Measurements from ENCODE around the gene ELOVL3.
"Not testable (repeated sequence)": the region's sequence is repeated elsewhere in the genome, so short reads cannot be mapped to it uniquely, and the experiment has no call there.

The ELOVL3 gene

GRCh38 chr10:102242118-102242485, 16.0 kb downstream of the ELOVL3 start:
- Histone ChIP-seq H3K36me3 (ENCODE audit: control insufficient read depth, insufficient read depth, low read length) (no peaks in the 10 kb centered on the region), H3K9me3 (ENCODE audit: control insufficient read depth, insufficient read depth, low read length) (no peaks in the 10 kb centered on the region), H3K9ac (ENCODE audit: low read depth, low read length) (no peak overlapping the region), H3K27me3 (ENCODE audit: control insufficient read depth, insufficient read depth, low read length) (peaks cover 59% of the 10 kb centered on the region), H3K4me1 (ENCODE audit: control insufficient read depth, insufficient read depth, low read length) (peaks cover 13% of the 10 kb centered on the region), H3K4me3 (ENCODE audit: low read depth, low read length) (peak overlapping the region; percentile 78)

- Histone ChIP-seq H3K9ac (ENCODE audit: low read depth, low read length) (no peak overlapping the region), H3K4me1 (ENCODE audit: control insufficient read depth, insufficient read depth, low read length) (peaks cover 17% of the 10 kb centered on the region), H3K36me3 (ENCODE audit: control insufficient read depth, insufficient read depth, low read length) (no peaks in the 10 kb centered on the region), H3K9me3 (ENCODE audit: control insufficient read depth, insufficient read depth, low read length) (no peaks in the 10 kb centered on the region), H3K27me3 (ENCODE audit: control insufficient read depth, insufficient read depth, low read length) (peaks cover 49% of the 10 kb centered on the region), H3K4me3 (ENCODE audit: low read depth, low read length) (no peak overlapping the region)
Measured at GRCh38 chr10:102243309-102243708, 17.2 kb downstream of the ELOVL3 start.

- H3K27me3 ChIP-seq (ENCODE audit: control insufficient read depth, insufficient read depth, low read length), result peaks cover 29% of the 10 kb centered on the region
- H3K4me3 ChIP-seq (ENCODE audit: low read depth, low read length), result peak within 1 kb of the TSS; percentile 91
- no peaks in the 10 kb centered on the region for H3K9me3 ChIP-seq (ENCODE audit: control insufficient read depth, insufficient read depth, low read length)
- H3K4me1 ChIP-seq (ENCODE audit: control insufficient read depth, insufficient read depth, low read length), result peaks cover 17% of the 10 kb centered on the region
- H3K36me3 ChIP-seq (ENCODE audit: control insufficient read depth, insufficient read depth, low read length), result no peaks in the 10 kb centered on the region
- H3K9ac ChIP-seq (ENCODE audit: low read depth, low read length), result peak within 1 kb of the TSS; percentile 83
Measured at GRCh38 chr10:102245082-102245931, 19.2 kb downstream of the ELOVL3 start, which contains the start of gene GBF1. TSS of gene GBF1 (plus strand) at chr10:102245532. CDS start at chr10:102258939, 13,407 bp downstream.

- Histone ChIP-seq H3K4me1 (ENCODE audit: control insufficient read depth, insufficient read depth, low read length) (peaks cover 17% of the 10 kb centered on the region), H3K36me3 (ENCODE audit: control insufficient read depth, insufficient read depth, low read length) (no peaks in the 10 kb centered on the region), H3K9me3 (ENCODE audit: control insufficient read depth, insufficient read depth, low read length) (no peaks in the 10 kb centered on the region), H3K9ac (ENCODE audit: low read depth, low read length) (peak overlapping the region; percentile 83), H3K27me3 (ENCODE audit: control insufficient read depth, insufficient read depth, low read length) (peaks cover 23% of the 10 kb centered on the region), H3K4me3 (ENCODE audit: low read depth, low read length) (peak overlapping the region; percentile 91)
Measured at GRCh38 chr10:102245932-102246251, 19.8 kb downstream of the ELOVL3 start.

- Histone ChIP-seq H3K36me3 (ENCODE audit: control insufficient read depth, insufficient read depth, low read length) (no peaks in the 10 kb centered on the region), H3K4me1 (ENCODE audit: control insufficient read depth, insufficient read depth, low read length) (peaks cover 17% of the 10 kb centered on the region), H3K9ac (ENCODE audit: low read depth, low read length) (peak overlapping the region; percentile 83), H3K4me3 (ENCODE audit: low read depth, low read length) (peak overlapping the region; percentile 91), H3K9me3 (ENCODE audit: control insufficient read depth, insufficient read depth, low read length) (no peaks in the 10 kb centered on the region), H3K27me3 (ENCODE audit: control insufficient read depth, insufficient read depth, low read length) (peaks cover 20% of the 10 kb centered on the region)
Measured at GRCh38 chr10:102246261-102246660, 20.2 kb downstream of the ELOVL3 start.

GRCh38 chr10:102247734-102248133, 21.6 kb downstream of the ELOVL3 start:
- no peaks in the 10 kb centered on the region for H3K9me3 ChIP-seq (ENCODE audit: control insufficient read depth, insufficient read depth, low read length)
- H3K4me3 ChIP-seq (ENCODE audit: low read depth, low read length), result no peak overlapping the region
- no peak overlapping the region for H3K9ac ChIP-seq (ENCODE audit: low read depth, low read length)

GRCh38 chr10:102252508-102252907, 26.4 kb downstream of the ELOVL3 start:
- not testable (repeated sequence) for H3K4me3 ChIP-seq (ENCODE audit: low read depth, low read length); H3K9me3 ChIP-seq (ENCODE audit: control insufficient read depth, insufficient read depth, low read length); H3K4me1 ChIP-seq (ENCODE audit: control insufficient read depth, insufficient read depth, low read length); H3K36me3 ChIP-seq (ENCODE audit: control insufficient read depth, insufficient read depth, low read length); H3K9ac ChIP-seq (ENCODE audit: low read depth, low read length); H3K27me3 ChIP-seq (ENCODE audit: control insufficient read depth, insufficient read depth, low read length)

More at GRCh38 chr10:102247734-102248133, 21.6 kb downstream of the ELOVL3 start:
- Histone ChIP-seq H3K36me3 (ENCODE audit: control insufficient read depth, insufficient read depth, low read length) (no peaks in the 10 kb centered on the region), H3K27me3 (ENCODE audit: control insufficient read depth, insufficient read depth, low read length) (peaks cover 10% of the 10 kb centered on the region), H3K4me1 (ENCODE audit: control insufficient read depth, insufficient read depth, low read length) (peaks cover 14% of the 10 kb centered on the region)

- Histone ChIP-seq H3K4me3 (ENCODE audit: low read depth, low read length) (no peak overlapping the region), H3K4me1 (ENCODE audit: control insufficient read depth, insufficient read depth, low read length) (no peaks in the 10 kb centered on the region), H3K27me3 (ENCODE audit: control insufficient read depth, insufficient read depth, low read length) (no peaks in the 10 kb centered on the region), H3K9ac (ENCODE audit: low read depth, low read length) (no peak overlapping the region), H3K36me3 (ENCODE audit: control insufficient read depth, insufficient read depth, low read length) (no peaks in the 10 kb centered on the region), H3K9me3 (ENCODE audit: control insufficient read depth, insufficient read depth, low read length) (no peaks in the 10 kb centered on the region)
Measured at GRCh38 chr10:102254426-102254825, 28.3 kb downstream of the ELOVL3 start.

GRCh38 chr10:102255404-102255803, 29.3 kb downstream of the ELOVL3 start:
- Histone ChIP-seq H3K4me3 (ENCODE audit: low read depth, low read length) (no peak overlapping the region), H3K9ac (ENCODE audit: low read depth, low read length) (no peak overlapping the region), H3K4me1 (ENCODE audit: control insufficient read depth, insufficient read depth, low read length) (no peaks in the 10 kb centered on the region), H3K27me3 (ENCODE audit: control insufficient read depth, insufficient read depth, low read length) (no peaks in the 10 kb centered on the region), H3K36me3 (ENCODE audit: control insufficient read depth, insufficient read depth, low read length) (no peaks in the 10 kb centered on the region), H3K9me3 (ENCODE audit: control insufficient read depth, insufficient read depth, low read length) (no peaks in the 10 kb centered on the region)

- Histone ChIP-seq H3K27me3 (ENCODE audit: control insufficient read depth, insufficient read depth, low read length) (no peaks in the 10 kb centered on the region), H3K4me1 (ENCODE audit: control insufficient read depth, insufficient read depth, low read length) (no peaks in the 10 kb centered on the region), H3K4me3 (ENCODE audit: low read depth, low read length) (no peak overlapping the region), H3K36me3 (ENCODE audit: control insufficient read depth, insufficient read depth, low read length) (no peaks in the 10 kb centered on the region), H3K9ac (ENCODE audit: low read depth, low read length) (no peak overlapping the region), H3K9me3 (ENCODE audit: control insufficient read depth, insufficient read depth, low read length) (no peaks in the 10 kb centered on the region)
Measured at GRCh38 chr10:102261196-102261595, 35.1 kb downstream of the ELOVL3 start.

- Histone ChIP-seq H3K4me1 (ENCODE audit: control insufficient read depth, insufficient read depth, low read length) (no peaks in the 10 kb centered on the region), H3K36me3 (ENCODE audit: control insufficient read depth, insufficient read depth, low read length) (no peaks in the 10 kb centered on the region), H3K27me3 (ENCODE audit: control insufficient read depth, insufficient read depth, low read length) (no peaks in the 10 kb centered on the region), H3K9me3 (ENCODE audit: control insufficient read depth, insufficient read depth, low read length) (no peaks in the 10 kb centered on the region), H3K4me3 (ENCODE audit: low read depth, low read length) (no peak overlapping the region), H3K9ac (ENCODE audit: low read depth, low read length) (no peak overlapping the region)
Measured at GRCh38 chr10:102261842-102262241, 35.7 kb downstream of the ELOVL3 start.

GRCh38 chr10:102262744-102263370, 36.8 kb downstream of the ELOVL3 start:
- no peaks in the 10 kb centered on the region for H3K36me3 ChIP-seq (ENCODE audit: control insufficient read depth, insufficient read depth, low read length)

More at GRCh38 chr10:102262744-102263370, 36.8 kb downstream of the ELOVL3 start:
- no peaks in the 10 kb centered on the region for H3K27me3 ChIP-seq (ENCODE audit: control insufficient read depth, insufficient read depth, low read length)
- H3K9ac ChIP-seq (ENCODE audit: low read depth, low read length), result no peak overlapping the region
- no peak overlapping the region for H3K4me3 ChIP-seq (ENCODE audit: low read depth, low read length)
- H3K4me1 ChIP-seq (ENCODE audit: control insufficient read depth, insufficient read depth, low read length), result no peaks in the 10 kb centered on the region
- no peaks in the 10 kb centered on the region for H3K9me3 ChIP-seq (ENCODE audit: control insufficient read depth, insufficient read depth, low read length)

All from iPS-15b (cell line).